ENCODE measurements around the gene GALNT2. TPM values are rescaled to one million over a fixed set of nuclear protein-coding genes. Genes with fewer than 3 reads are reported as not detected.

Gene GALNT2
- total and polyA plus RNA-seq, 2 donors from 2014 or later: 20.2 to 59.2 TPM

GRCh38 chr1:230068621-230068873, 1.5 kb downstream of the GALNT2 start:
- Histone ChIP-seq H3K4me3 (ENCODE audit: low read length in 3 of 3) (peak overlapping the region; percentile 47 to 88 (median 80)), H3K9ac (ENCODE audit: low read length in 3 of 3) (peak overlapping the region; percentile 4 to 87 (median 45)), H3K27me3 (ENCODE audit: control insufficient read depth, insufficient read depth, low read length) (no peaks in the 10 kb centered on the region), H3K27ac (ENCODE audit: low read depth in 2 of 2, low read length in 2 of 2) (peak overlapping the region in 1 of 2 donors; percentile 35), H3K4me1 (ENCODE audit: control insufficient read depth in 2 of 3, insufficient read depth in 2 of 3, low read depth in 1 of 3, low read length in 3 of 3) (peaks cover 3 to 21% (median 14%) of the 10 kb centered on the region in 3 donors), H3K9me3 (ENCODE audit: control insufficient read depth in 2 of 3, insufficient read depth in 1 of 3, low read length in 3 of 3) (no peaks in the 10 kb centered on the region), H3K36me3 (ENCODE audit: control insufficient read depth in 2 of 3, insufficient read depth in 3 of 3, low read length in 3 of 3) (no peaks in the 10 kb centered on the region)
- no peak for DNase-seq
- TF ChIP-seq CTCF (IDR thresholded peaks at IDR 0.05; ENCODE audit: borderline replicate concordance, extremely low read depth, insufficient read depth): no peak
- intact Hi-C loops (cut with DNase I): no loop called here
- FAIRE-seq: no peak

- intact Hi-C loops (cut with DNase I): no loop called here
- DNase-seq (peak in 3 of 5 donors; percentile 37 to 47 (median 41)), FAIRE-seq (no peak)
- Histone ChIP-seq H3K27ac (ENCODE audit: low read depth in 2 of 2, low read length in 2 of 2) (peak overlapping the region in 1 of 2 donors; percentile 35), H3K9me3 (ENCODE audit: control insufficient read depth in 2 of 3, insufficient read depth in 1 of 3, low read length in 3 of 3) (no peaks in the 10 kb centered on the region), H3K4me3 (ENCODE audit: low read length in 3 of 3) (peak overlapping the region; percentile 45 to 88 (median 80)), H3K4me1 (ENCODE audit: control insufficient read depth in 2 of 3, insufficient read depth in 2 of 3, low read depth in 1 of 3, low read length in 3 of 3) (peaks cover 3 to 27% (median 17%) of the 10 kb centered on the region in 3 donors), H3K9ac (ENCODE audit: low read length in 3 of 3) (peak overlapping the region in 2 of 3 donors; percentile 4 to 87), H3K27me3 (ENCODE audit: control insufficient read depth, insufficient read depth, low read length) (no peaks in the 10 kb centered on the region), H3K36me3 (ENCODE audit: control insufficient read depth in 2 of 3, insufficient read depth in 3 of 3, low read length in 3 of 3) (no peaks in the 10 kb centered on the region)
- no peak for TF ChIP-seq CTCF (IDR thresholded peaks at IDR 0.05; ENCODE audit: borderline replicate concordance, extremely low read depth, insufficient read depth)
Observed at GRCh38 chr1:230068952-230069684, 2.1 kb downstream of the GALNT2 start.

GRCh38 chr1:230069796-230070195, 2.8 kb downstream of the GALNT2 start:
- Histone ChIP-seq H3K27me3 (ENCODE audit: control insufficient read depth, insufficient read depth, low read length) (no peaks in the 10 kb centered on the region), H3K9me3 (ENCODE audit: control insufficient read depth in 2 of 3, insufficient read depth in 1 of 3, low read length in 3 of 3) (no peaks in the 10 kb centered on the region), H3K36me3 (ENCODE audit: control insufficient read depth in 2 of 3, insufficient read depth in 3 of 3, low read length in 3 of 3) (no peaks in the 10 kb centered on the region), H3K27ac (ENCODE audit: low read depth in 2 of 2, low read length in 2 of 2) (peak overlapping the region in 1 of 2 donors; percentile 55), H3K4me1 (ENCODE audit: control insufficient read depth in 2 of 3, insufficient read depth in 2 of 3, low read depth in 1 of 3, low read length in 3 of 3) (peaks cover 3 to 28% (median 17%) of the 10 kb centered on the region in 3 donors), H3K4me3 (ENCODE audit: low read length in 3 of 3) (peak overlapping the region in 2 of 3 donors; percentile 16 to 80), H3K9ac (ENCODE audit: low read length in 3 of 3) (no peak overlapping the region)
- DNase-seq (peak in 2 of 5 donors; percentile 14 to 29), FAIRE-seq (no peak)
- intact Hi-C loops (cut with DNase I): no loop called here
- TF ChIP-seq CTCF (IDR thresholded peaks at IDR 0.05; ENCODE audit: borderline replicate concordance, extremely low read depth, insufficient read depth): no peak

Data from kidney (tissue), 14 donors.